HepG2 (cell line): ENCODE measurements around the gene RPRD2. TPM values are rescaled to one million over a fixed set of nuclear protein-coding genes. Genes with fewer than 3 reads are reported as not detected.

Experiments used
- GPN1 ChIP-seq: sonication (generic); formaldehyde crosslinking; IDR thresholded peaks from 2 replicates; pipeline ENCODE4 v1.5.1; 2020; ENCODE audit warnings: missing genetic modification reagents, borderline replicate concordance
- JUNB ChIP-seq: sonication (generic); formaldehyde crosslinking; IDR thresholded peaks from 2 replicates; pipeline ENCODE4 v1.8.0; 2022; ENCODE audit warnings: missing genetic modification reagents, mild to moderate bottlenecking, borderline replicate concordance
- KDM2A ChIP-seq: sonication (generic); formaldehyde crosslinking; IDR thresholded peaks from 2 replicates; pipeline ENCODE4 v1.4.0; 2020; ENCODE audit warnings: low read depth, missing genetic modification reagents, borderline replicate concordance
- MAZ ChIP-seq, 2 experiments: sonication (generic) in 1 of 2; formaldehyde crosslinking in 1 of 2; IDR thresholded peaks; 2 replicates each; pipeline versions ENCODE4 v1.5.0 to v1.6.1; 2012 to 2020; ENCODE audit warnings: low read depth in 2 of 2, mild to moderate bottlenecking in 2 of 2, borderline replicate concordance in 1 of 2, improper control_type of control experiment in 1 of 2, low read length in 1 of 2, missing genetic modification reagents in 1 of 2, moderate library complexity in 1 of 2
- PHF20 ChIP-seq: sonication (generic); formaldehyde crosslinking; IDR thresholded peaks from 2 replicates; pipeline ENCODE4 v1.5.0; 2020; ENCODE audit warnings: mild to moderate bottlenecking, missing genetic modification reagents
- RARG ChIP-seq: sonication (generic); formaldehyde crosslinking; IDR thresholded peaks from 2 replicates; pipeline ENCODE4 v1.4.0; 2020; ENCODE audit warnings: low read depth, mild to moderate bottlenecking, missing genetic modification reagents
- RBM22 ChIP-seq: fragments of 200-400 bp; formaldehyde crosslinking; optimal IDR thresholded peaks from 2 replicates; pipeline ENCODE3; 2017; ENCODE audit warnings: mild to moderate bottlenecking, low read length, moderate library complexity
- SAP130 ChIP-seq: IDR thresholded peaks from 2 replicates; pipeline ENCODE4 v1.6.1; 2016; ENCODE audit warnings: low read depth
- ZFP36L2 ChIP-seq: sonication (generic); formaldehyde crosslinking; IDR thresholded peaks from 2 replicates; pipeline ENCODE4 v1.4.0; 2020; ENCODE audit warnings: missing genetic modification reagents
- ZKSCAN5 ChIP-seq: sonication (generic); formaldehyde crosslinking; IDR thresholded peaks from 2 replicates; pipeline ENCODE4 v1.5.1; 2020; ENCODE audit warnings: mild to moderate bottlenecking, missing genetic modification reagents
- ZNF207 ChIP-seq: fragments of 450-650 bp; IDR thresholded peaks from 2 replicates; pipeline ENCODE4 v1.6.1; 2016; ENCODE audit warnings: antibody characterized with exemption, borderline replicate concordance
- ZNF501 ChIP-seq: sonication (generic); formaldehyde crosslinking; IDR thresholded peaks from 2 replicates; pipeline ENCODE4 v1.5.1; 2020; ENCODE audit warnings: mild to moderate bottlenecking, moderate library complexity, missing genetic modification reagents
- ZNF543 ChIP-seq: sonication (generic); formaldehyde crosslinking; IDR thresholded peaks from 2 replicates; pipeline ENCODE4 v1.4.0; 2020; ENCODE audit warnings: mild to moderate bottlenecking, missing genetic modification reagents
- ZNF558 ChIP-seq: sonication (generic); formaldehyde crosslinking; IDR thresholded peaks from 2 replicates; pipeline ENCODE4 v1.9.0; 2022; ENCODE audit warnings: mild to moderate bottlenecking, missing genetic modification reagents, borderline replicate concordance
- ZNF766 ChIP-seq: sonication (generic); formaldehyde crosslinking; IDR thresholded peaks from 2 replicates; pipeline ENCODE4 v1.5.0; 2020; ENCODE audit warnings: missing genetic modification reagents, borderline replicate concordance
- polyA plus RNA-seq, 8 experiments: library from polyadenylated mRNA; depleted of rRNA in 3 of 8; stranded (reverse) in 7 of 8; unstranded in 1 of 8; fragments of >200 nt; fragmentation: Illumina TruSeq in 4 of 8; extraction: Trizol in 4 of 8; gene quantifications; 2 replicates each; pipeline versions ENCODE4 v1.2.1 to v1.2.3, GENCODE V29; 2011 to 2016; ENCODE audit warnings: low read depth in 4 of 8, missing spikeins in 1 of 8, mixed read lengths in 1 of 8; ENCODE audit not compliant: insufficient read depth in 1 of 8
- total RNA-seq, 5 experiments: library from RNA; depleted of rRNA; stranded (reverse); fragments of >200 nt; fragmentation: Illumina TruSeq; extraction: Trizol; gene quantifications; 2 replicates each; pipeline ENCODE4 v1.2.3, GENCODE V29; 2016; ENCODE audit warnings: low read depth in 1 of 5
- TF ChIP-seq, protein P1 (sequence below): sonication (generic); formaldehyde crosslinking; IDR thresholded peaks from 2 replicates; pipeline ENCODE4 v1.4.0; 2020; ENCODE audit warnings: missing genetic modification reagents
- TF ChIP-seq, protein P2 (sequence below): sonication (generic); formaldehyde crosslinking; IDR thresholded peaks from 2 replicates; pipeline ENCODE4 v1.4.0; 2020; ENCODE audit warnings: low read depth, mild to moderate bottlenecking, missing genetic modification reagents
- TF ChIP-seq, protein P3 (sequence below): sonication (generic); formaldehyde crosslinking; IDR thresholded peaks from 2 replicates; pipeline ENCODE4 v1.5.0; 2020; ENCODE audit warnings: missing genetic modification reagents
- TF ChIP-seq, protein P4 (sequence below): sonication (generic); formaldehyde crosslinking; IDR thresholded peaks from 2 replicates; pipeline ENCODE4 v1.4.0; 2020; ENCODE audit warnings: missing genetic modification reagents

RPRD2 gene
- total and polyA plus RNA-seq, 2 of the 13 experiments (the other 11 are each of a cell fraction or from before 2014, with no cell fraction given), result 8.0 to 8.9 TPM

DNA sequence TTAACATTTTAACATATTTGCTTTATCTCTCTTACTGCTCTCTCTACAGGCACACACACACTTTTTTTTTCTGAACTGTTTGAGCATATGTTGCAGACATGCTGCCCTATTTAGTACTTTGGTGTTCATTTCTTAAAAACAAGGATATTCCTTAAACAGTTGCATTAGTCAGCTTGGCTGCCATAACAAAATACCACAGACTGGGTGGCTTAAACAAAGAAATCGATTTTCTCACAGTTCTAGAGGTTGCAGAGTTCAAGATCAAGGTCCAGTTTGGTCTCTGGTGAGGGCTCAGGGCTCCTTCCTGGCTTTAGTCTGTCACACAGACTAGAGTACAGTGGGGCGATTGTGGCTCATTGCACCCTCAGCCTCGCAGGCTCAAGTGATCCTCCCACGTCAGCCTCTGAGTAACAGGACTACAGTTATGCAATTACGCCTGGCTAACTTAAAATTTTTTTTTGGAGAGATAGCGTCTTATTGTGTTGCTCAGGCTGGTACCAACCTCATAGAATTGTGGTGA lies 46.7 kb downstream of the RPRD2 start (continued):
- no peak for TF ChIP-seq RARG (CRISPR knock-in tag)
- TF ChIP-seq, protein P1, sequence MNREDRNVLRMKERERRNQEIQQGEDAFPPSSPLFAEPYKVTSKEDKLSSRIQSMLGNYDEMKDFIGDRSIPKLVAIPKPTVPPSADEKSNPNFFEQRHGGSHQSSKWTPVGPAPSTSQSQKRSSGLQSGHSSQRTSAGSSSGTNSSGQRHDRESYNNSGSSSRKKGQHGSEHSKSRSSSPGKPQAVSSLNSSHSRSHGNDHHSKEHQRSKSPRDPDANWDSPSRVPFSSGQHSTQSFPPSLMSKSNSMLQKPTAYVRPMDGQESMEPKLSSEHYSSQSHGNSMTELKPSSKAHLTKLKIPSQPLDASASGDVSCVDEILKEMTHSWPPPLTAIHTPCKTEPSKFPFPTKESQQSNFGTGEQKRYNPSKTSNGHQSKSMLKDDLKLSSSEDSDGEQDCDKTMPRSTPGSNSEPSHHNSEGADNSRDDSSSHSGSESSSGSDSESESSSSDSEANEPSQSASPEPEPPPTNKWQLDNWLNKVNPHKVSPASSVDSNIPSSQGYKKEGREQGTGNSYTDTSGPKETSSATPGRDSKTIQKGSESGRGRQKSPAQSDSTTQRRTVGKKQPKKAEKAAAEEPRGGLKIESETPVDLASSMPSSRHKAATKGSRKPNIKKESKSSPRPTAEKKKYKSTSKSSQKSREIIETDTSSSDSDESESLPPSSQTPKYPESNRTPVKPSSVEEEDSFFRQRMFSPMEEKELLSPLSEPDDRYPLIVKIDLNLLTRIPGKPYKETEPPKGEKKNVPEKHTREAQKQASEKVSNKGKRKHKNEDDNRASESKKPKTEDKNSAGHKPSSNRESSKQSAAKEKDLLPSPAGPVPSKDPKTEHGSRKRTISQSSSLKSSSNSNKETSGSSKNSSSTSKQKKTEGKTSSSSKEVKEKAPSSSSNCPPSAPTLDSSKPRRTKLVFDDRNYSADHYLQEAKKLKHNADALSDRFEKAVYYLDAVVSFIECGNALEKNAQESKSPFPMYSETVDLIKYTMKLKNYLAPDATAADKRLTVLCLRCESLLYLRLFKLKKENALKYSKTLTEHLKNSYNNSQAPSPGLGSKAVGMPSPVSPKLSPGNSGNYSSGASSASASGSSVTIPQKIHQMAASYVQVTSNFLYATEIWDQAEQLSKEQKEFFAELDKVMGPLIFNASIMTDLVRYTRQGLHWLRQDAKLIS (CRISPR knock-in tag), result no peak
- peak; percentile 87 for TF ChIP-seq SAP130 (CRISPR knock-in tag)
- TF ChIP-seq, protein P2, sequence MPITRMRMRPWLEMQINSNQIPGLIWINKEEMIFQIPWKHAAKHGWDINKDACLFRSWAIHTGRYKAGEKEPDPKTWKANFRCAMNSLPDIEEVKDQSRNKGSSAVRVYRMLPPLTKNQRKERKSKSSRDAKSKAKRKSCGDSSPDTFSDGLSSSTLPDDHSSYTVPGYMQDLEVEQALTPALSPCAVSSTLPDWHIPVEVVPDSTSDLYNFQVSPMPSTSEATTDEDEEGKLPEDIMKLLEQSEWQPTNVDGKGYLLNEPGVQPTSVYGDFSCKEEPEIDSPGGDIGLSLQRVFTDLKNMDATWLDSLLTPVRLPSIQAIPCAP (CRISPR knock-in tag), result no peak
- TF ChIP-seq ZFP36L2 (CRISPR knock-in tag), result no peak
- no peak for TF ChIP-seq PHF20 (CRISPR knock-in tag)
- TF ChIP-seq ZNF558, result no peak
- 0 out of 2 replicates have a peak, but pooled peaks have one; percentile 51 for TF ChIP-seq ZNF543 (CRISPR knock-in tag)
- TF ChIP-seq, protein P3, sequence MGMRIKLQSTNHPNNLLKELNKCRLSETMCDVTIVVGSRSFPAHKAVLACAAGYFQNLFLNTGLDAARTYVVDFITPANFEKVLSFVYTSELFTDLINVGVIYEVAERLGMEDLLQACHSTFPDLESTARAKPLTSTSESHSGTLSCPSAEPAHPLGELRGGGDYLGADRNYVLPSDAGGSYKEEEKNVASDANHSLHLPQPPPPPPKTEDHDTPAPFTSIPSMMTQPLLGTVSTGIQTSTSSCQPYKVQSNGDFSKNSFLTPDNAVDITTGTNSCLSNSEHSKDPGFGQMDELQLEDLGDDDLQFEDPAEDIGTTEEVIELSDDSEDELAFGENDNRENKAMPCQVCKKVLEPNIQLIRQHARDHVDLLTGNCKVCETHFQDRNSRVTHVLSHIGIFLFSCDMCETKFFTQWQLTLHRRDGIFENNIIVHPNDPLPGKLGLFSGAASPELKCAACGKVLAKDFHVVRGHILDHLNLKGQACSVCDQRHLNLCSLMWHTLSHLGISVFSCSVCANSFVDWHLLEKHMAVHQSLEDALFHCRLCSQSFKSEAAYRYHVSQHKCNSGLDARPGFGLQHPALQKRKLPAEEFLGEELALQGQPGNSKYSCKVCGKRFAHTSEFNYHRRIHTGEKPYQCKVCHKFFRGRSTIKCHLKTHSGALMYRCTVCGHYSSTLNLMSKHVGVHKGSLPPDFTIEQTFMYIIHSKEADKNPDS (CRISPR knock-in tag), result peak; percentile 97
- no peak for TF ChIP-seq ZNF501
- no peak for TF ChIP-seq ZNF207
- TF ChIP-seq, protein P4, sequence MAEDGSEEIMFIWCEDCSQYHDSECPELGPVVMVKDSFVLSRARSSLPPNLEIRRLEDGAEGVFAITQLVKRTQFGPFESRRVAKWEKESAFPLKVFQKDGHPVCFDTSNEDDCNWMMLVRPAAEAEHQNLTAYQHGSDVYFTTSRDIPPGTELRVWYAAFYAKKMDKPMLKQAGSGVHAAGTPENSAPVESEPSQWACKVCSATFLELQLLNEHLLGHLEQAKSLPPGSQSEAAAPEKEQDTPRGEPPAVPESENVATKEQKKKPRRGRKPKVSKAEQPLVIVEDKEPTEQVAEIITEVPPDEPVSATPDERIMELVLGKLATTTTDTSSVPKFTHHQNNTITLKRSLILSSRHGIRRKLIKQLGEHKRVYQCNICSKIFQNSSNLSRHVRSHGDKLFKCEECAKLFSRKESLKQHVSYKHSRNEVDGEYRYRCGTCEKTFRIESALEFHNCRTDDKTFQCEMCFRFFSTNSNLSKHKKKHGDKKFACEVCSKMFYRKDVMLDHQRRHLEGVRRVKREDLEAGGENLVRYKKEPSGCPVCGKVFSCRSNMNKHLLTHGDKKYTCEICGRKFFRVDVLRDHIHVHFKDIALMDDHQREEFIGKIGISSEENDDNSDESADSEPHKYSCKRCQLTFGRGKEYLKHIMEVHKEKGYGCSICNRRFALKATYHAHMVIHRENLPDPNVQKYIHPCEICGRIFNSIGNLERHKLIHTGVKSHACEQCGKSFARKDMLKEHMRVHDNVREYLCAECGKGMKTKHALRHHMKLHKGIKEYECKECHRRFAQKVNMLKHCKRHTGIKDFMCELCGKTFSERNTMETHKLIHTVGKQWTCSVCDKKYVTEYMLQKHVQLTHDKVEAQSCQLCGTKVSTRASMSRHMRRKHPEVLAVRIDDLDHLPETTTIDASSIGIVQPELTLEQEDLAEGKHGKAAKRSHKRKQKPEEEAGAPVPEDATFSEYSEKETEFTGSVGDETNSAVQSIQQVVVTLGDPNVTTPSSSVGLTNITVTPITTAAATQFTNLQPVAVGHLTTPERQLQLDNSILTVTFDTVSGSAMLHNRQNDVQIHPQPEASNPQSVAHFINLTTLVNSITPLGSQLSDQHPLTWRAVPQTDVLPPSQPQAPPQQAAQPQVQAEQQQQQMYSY, result no peak
- TF ChIP-seq KDM2A (CRISPR knock-in tag), result no peak; the same call in 1 of the 2 replicates
- TF ChIP-seq JUNB (CRISPR knock-in tag), result peak; percentile 34; the same call in 1 of the 2 replicates
- TF ChIP-seq ZNF766 (CRISPR knock-in tag), result peak; percentile 81
- TF ChIP-seq MAZ (IDR thresholded peaks at IDR 0.05; ENCODE audit: borderline replicate concordance, low read depth, low read length), result no peak
- peak; percentile 44; the same call in 1 of the 2 replicates for TF ChIP-seq MAZ (CRISPR knock-in tag; IDR thresholded peaks at IDR 0.05; ENCODE audit: low read depth)
- TF ChIP-seq GPN1 (CRISPR knock-in tag), result no peak
- TF ChIP-seq RBM22, result peak; percentile 66
- no peak for TF ChIP-seq ZKSCAN5 (CRISPR knock-in tag)
